22Rv1 (cell line): ENCODE data around the gene SFXN1.

ENCODE experiments used
- CTCF ChIP-seq: fragments of 450-650 bp; IDR thresholded peaks from 2 replicates; pipeline ENCODE4 v1.5.1; 2017; ENCODE audit warnings: mild to moderate bottlenecking
- ZFX ChIP-seq: fragments of 450-650 bp; IDR thresholded peaks from 2 replicates; pipeline ENCODE4 v1.6.1; 2017; ENCODE audit warnings: antibody characterized with exemption, borderline replicate concordance

- TF ChIP-seq CTCF (no peak), ZFX (no peak)
Observed at GRCh38 chr5:175487514-175488222, 9.3 kb downstream of the SFXN1 start.
